Uterus (tissue), 2 donors: ENCODE results near the gene CHKA.

Source experiments
- CTCF ChIP-seq, 4 experiments: fragments of 200-600 bp in 2 of 4; fragments of 450-650 bp in 2 of 4; sonication (generic) in 2 of 4; IDR thresholded peaks; one replicate each; pipeline ENCODE4 v1.5.1; 2016 to 2019; ENCODE audit warnings: antibody characterized with exemption in 4 of 4, mild to moderate bottlenecking in 2 of 4, moderate library complexity in 1 of 4
- POLR2A ChIP-seq, 2 donors: fragments of 450-650 bp; IDR thresholded peaks; one replicate each; pipeline ENCODE4 v1.6.1; 2016; ENCODE audit warnings: antibody characterized with exemption in 2 of 2, mild to moderate bottlenecking in 1 of 2, moderate library complexity in 1 of 2

GRCh38 chr11:68158580-68158979 is 37.4 kb upstream of the CHKA start:
- TF ChIP-seq CTCF (IDR thresholded peaks at IDR 0.05) = no peak
- TF ChIP-seq POLR2A (IDR thresholded peaks at IDR 0.05) = no peak
